Colonic mucosa (tissue), 4 donors: ENCODE data around the gene MS4A6E. TPM values are rescaled to one million over a fixed set of nuclear protein-coding genes. Genes with fewer than 3 reads are reported as not detected.

Source experiments
- DNase-seq: peaks from one replicate; pipeline ENCODE4 v3.0.0-alpha.2; 2020
- H3K27ac ChIP-seq: fragments of 200-600 bp; one replicate; pipeline ENCODE4 v1.8.0; 2021
- H3K27me3 ChIP-seq: fragments of 200-600 bp; one replicate; pipeline ENCODE4 v1.8.0; 2021
- H3K36me3 ChIP-seq: fragments of 200-600 bp; one replicate; pipeline ENCODE4 v1.8.0; 2021
- H3K4me1 ChIP-seq: fragments of 200-600 bp; one replicate; pipeline ENCODE4 v1.8.0; 2021; ENCODE audit warnings: mild to moderate bottlenecking
- H3K4me3 ChIP-seq: fragments of 200-600 bp; one replicate; pipeline ENCODE4 v1.8.0; 2021
- H3K9ac ChIP-seq, 2 donors: one replicate each; pipeline ENCODE4 v1.7.0; 2013; ENCODE audit warnings: control low read depth in 2 of 2, low read depth in 2 of 2, low read length in 2 of 2
- H3K9me3 ChIP-seq: fragments of 200-600 bp; one replicate; pipeline ENCODE4 v1.8.0; 2021
- intact Hi-C: fragments of 100-400 bp; cut with DNase I; formaldehyde crosslinking; loops from one replicate; pipeline ENCODE4 v1.14.1; 2022
- total RNA-seq, 2 donors: library from RNA; stranded (reverse); fragmentation: NEBNext Ultra II Directional in 1 of 2; extraction: Animal tissue kit (Norgen Biotek cat#: 25700) in 1 of 2; gene quantifications; one replicate each; pipeline ENCODE4 v1.2.1, GENCODE V29; 2021
- TF ChIP-seq, protein P1 (sequence below): fragments of 200-600 bp; IDR thresholded peaks from one replicate; pipeline ENCODE4 v1.8.0; 2022; ENCODE audit warnings: antibody characterized with exemption, mild to moderate bottlenecking
- donor health status: healthy.
- donor health status: DM: no; HTN: no; CAD: no.
- donor health status: DM: no; HTN: no; CAD: no.

The MS4A6E gene
- total RNA-seq, 2 donors from 2014 or later = not detected

DNA sequence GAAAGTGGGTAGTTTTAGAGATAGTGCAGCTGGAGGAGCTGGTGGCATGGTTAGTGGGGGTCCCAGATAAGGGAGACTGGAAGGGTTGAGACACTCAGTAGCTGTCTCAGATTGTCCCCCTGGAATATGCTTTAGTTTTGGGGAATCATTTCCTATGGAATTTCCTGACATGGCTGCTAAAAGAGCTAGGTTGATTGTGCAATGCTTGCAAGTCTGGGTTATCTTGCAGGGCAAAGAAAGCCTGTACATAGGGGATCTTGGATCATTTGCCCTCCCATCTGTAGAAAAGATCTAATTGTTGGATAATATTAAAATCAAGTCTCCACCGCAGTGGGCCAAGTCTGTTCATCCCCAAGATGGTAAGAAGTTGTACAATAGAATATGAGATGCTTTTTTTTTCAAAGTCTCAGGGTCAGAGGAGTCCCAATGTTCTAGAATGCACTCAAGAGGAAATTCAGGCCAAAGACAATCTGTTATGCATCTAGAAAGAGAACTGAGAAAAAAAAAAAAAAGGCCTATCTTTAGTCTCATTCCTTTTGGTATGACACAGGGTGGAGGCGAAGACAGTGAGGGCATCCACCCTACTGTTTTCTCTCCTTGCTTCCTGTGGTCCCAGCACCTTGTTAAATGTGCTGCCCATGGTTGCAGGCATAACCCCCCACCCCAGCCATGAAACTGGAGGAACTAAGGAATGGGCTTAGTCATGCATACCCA is 20.2 kb downstream of the MS4A6E start:
- H3K27me3 ChIP-seq = no peaks in the 10 kb centered on the region
- no peak for DNase-seq
- H3K27ac ChIP-seq = no peak overlapping the region
- no peaks in the 10 kb centered on the region for H3K4me1 ChIP-seq
- TF ChIP-seq, protein P1, sequence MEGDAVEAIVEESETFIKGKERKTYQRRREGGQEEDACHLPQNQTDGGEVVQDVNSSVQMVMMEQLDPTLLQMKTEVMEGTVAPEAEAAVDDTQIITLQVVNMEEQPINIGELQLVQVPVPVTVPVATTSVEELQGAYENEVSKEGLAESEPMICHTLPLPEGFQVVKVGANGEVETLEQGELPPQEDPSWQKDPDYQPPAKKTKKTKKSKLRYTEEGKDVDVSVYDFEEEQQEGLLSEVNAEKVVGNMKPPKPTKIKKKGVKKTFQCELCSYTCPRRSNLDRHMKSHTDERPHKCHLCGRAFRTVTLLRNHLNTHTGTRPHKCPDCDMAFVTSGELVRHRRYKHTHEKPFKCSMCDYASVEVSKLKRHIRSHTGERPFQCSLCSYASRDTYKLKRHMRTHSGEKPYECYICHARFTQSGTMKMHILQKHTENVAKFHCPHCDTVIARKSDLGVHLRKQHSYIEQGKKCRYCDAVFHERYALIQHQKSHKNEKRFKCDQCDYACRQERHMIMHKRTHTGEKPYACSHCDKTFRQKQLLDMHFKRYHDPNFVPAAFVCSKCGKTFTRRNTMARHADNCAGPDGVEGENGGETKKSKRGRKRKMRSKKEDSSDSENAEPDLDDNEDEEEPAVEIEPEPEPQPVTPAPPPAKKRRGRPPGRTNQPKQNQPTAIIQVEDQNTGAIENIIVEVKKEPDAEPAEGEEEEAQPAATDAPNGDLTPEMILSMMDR = no peak
- no peaks in the 10 kb centered on the region for H3K36me3 ChIP-seq
- intact Hi-C loops = loop anchor here (5.0 kb wide), 1 partner anchor 270 kb away; no protein-coding TSS in a partner anchor
- no peak overlapping the region for H3K9ac ChIP-seq
- H3K9me3 ChIP-seq = no peaks in the 10 kb centered on the region
- H3K4me3 ChIP-seq = no peak overlapping the region

- Histone ChIP-seq H3K9ac (no peak overlapping the region), H3K4me1 (no peaks in the 10 kb centered on the region), H3K36me3 (no peaks in the 10 kb centered on the region), H3K27me3 (no peaks in the 10 kb centered on the region), H3K27ac (no peak overlapping the region), H3K4me3 (no peak overlapping the region), H3K9me3 (no peaks in the 10 kb centered on the region)
- DNase-seq = no peak
- TF ChIP-seq, protein P1 = no peak
- intact Hi-C loops = loop anchor here (5.0 kb wide), 1 partner anchor 269 kb away; no protein-coding TSS in a partner anchor
Observed at GRCh38 chr11:60348116-60348515, 21.1 kb downstream of the MS4A6E start.

- Histone ChIP-seq H3K27me3 (no peaks in the 10 kb centered on the region), H3K9me3 (no peaks in the 10 kb centered on the region), H3K9ac (no peak overlapping the region), H3K27ac (no peak overlapping the region), H3K4me3 (no peak overlapping the region), H3K36me3 (no peaks in the 10 kb centered on the region), H3K4me1 (no peaks in the 10 kb centered on the region)
- intact Hi-C loops = loop anchor here (5.0 kb wide), 1 partner anchor 267 kb away; no protein-coding TSS in a partner anchor
- TF ChIP-seq, protein P1 = no peak
- DNase-seq = no peak
Observed at GRCh38 chr11:60349990-60350389, 22.9 kb downstream of the MS4A6E start.

DNA sequence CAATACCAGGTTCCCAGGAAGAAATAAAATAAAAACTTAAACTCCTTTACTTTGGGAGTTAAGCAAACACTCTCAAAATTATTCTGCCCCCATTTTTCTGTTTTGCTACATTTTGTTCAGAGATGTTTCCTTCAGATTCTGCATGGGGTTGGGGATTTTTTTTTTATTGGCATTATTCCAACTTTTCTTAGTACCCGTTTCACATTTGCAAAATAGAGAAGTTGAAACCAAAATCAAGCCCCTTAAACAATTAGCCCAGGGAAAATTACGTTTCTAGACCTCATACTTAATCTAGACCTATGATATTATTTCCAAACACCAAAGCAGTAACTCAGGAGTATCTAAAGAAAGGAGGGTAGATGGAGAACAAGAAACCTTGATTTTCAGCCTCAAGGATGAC is 30.7 kb downstream of the MS4A6E start:
- no peak for DNase-seq
- TF ChIP-seq, protein P1 = no peak
- intact Hi-C loops = no loop called here
- Histone ChIP-seq H3K27me3 (no peaks in the 10 kb centered on the region), H3K27ac (no peak overlapping the region), H3K4me1 (no peaks in the 10 kb centered on the region), H3K9ac (no peak overlapping the region), H3K9me3 (no peaks in the 10 kb centered on the region), H3K4me3 (no peak overlapping the region), H3K36me3 (no peaks in the 10 kb centered on the region)

GRCh38 chr11:60360621-60361020 is 33.6 kb downstream of the MS4A6E start:
- Histone ChIP-seq H3K27ac (no peak overlapping the region), H3K9ac (no peak overlapping the region), H3K4me3 (no peak overlapping the region), H3K36me3 (no peaks in the 10 kb centered on the region), H3K27me3 (no peaks in the 10 kb centered on the region), H3K4me1 (no peaks in the 10 kb centered on the region), H3K9me3 (no peaks in the 10 kb centered on the region)
- no peak for DNase-seq
- TF ChIP-seq, protein P1 = no peak
- intact Hi-C loops = loop anchor here (5.0 kb wide), 1 partner anchor 127 kb away; no protein-coding TSS in a partner anchor
